Activated CD8-positive, alpha-beta memory T cell treated with anti-CD3 and anti-CD28 coated beads for 24 hours (primary cell): ENCODE results near the gene PEPD.
A peak's percentile ranks its signal among the peaks of the same experiment; 100 is the strongest.

Experiments used
- DNase-seq: peaks from one replicate; pipeline ENCODE4 v3.0.0-alpha.2; 2020

Gene PEPD

GRCh38 chr19:33377586-33378475 lies 143.8 kb downstream of the PEPD start:
- DNase-seq: peak; percentile 9

- no peak for DNase-seq
These were observed 144.5 kb downstream of the PEPD start for GRCh38 chr19:33376941-33377557.

GRCh38 chr19:33376423-33376822 lies 145.2 kb downstream of the PEPD start:
- DNase-seq: no peak

GRCh38 chr19:33375837-33376159 lies 145.8 kb downstream of the PEPD start:
- no peak for DNase-seq

- DNase-seq: no peak
These were observed 146.3 kb downstream of the PEPD start for GRCh38 chr19:33375156-33375836.

GRCh38 chr19:33374236-33374714 lies 147.3 kb downstream of the PEPD start:
- DNase-seq: peak; percentile 62

- peak; percentile 100 for DNase-seq
These were observed 147.9 kb downstream of the PEPD start, which contains the start of gene CEBPG for GRCh38 chr19:33373453-33374235. Gene CEBPG, plus strand, starts transcription at chr19:33373709. Its CDS starts 5,531 bp downstream, at chr19:33379240.

GRCh38 chr19:33370783-33371182 lies 150.8 kb downstream of the PEPD start:
- no peak for DNase-seq

GRCh38 chr19:33368074-33368864 lies 153.3 kb downstream of the PEPD start:
- no peak for DNase-seq

GRCh38 chr19:33366897-33367296 lies 154.7 kb downstream of the PEPD start:
- DNase-seq: no peak

- no peak for DNase-seq
These were observed 155.5 kb downstream of the PEPD start for GRCh38 chr19:33366127-33366526.

GRCh38 chr19:33365691-33366090 lies 155.9 kb downstream of the PEPD start:
- no peak for DNase-seq

- DNase-seq: no peak
These were observed 158.1 kb downstream of the PEPD start for GRCh38 chr19:33363476-33363875.

- no peak for DNase-seq
These were observed 158.9 kb downstream of the PEPD start for GRCh38 chr19:33362508-33363228.

- DNase-seq: no peak
These were observed 162.0 kb downstream of the PEPD start for GRCh38 chr19:33359581-33359980.

- no peak for DNase-seq
These were observed 163.2 kb downstream of the PEPD start for GRCh38 chr19:33358408-33358807.

GRCh38 chr19:33357556-33357955 lies 164.0 kb downstream of the PEPD start:
- DNase-seq: no peak

GRCh38 chr19:33355535-33355934 lies 166.1 kb downstream of the PEPD start:
- DNase-seq: no peak

- no peak for DNase-seq
These were observed 170.9 kb downstream of the PEPD start for GRCh38 chr19:33350538-33351309.
